Sigmoid colon (tissue), 4 donors: Measurements from ENCODE around the gene SRP68.

Experiments used
- POLR2A ChIP-seq, 2 donors: fragments of 450-650 bp; IDR thresholded peaks; one replicate each; pipeline ENCODE4 v1.6.1; 2016; ENCODE audit warnings: antibody characterized with exemption in 2 of 2, mild to moderate bottlenecking in 2 of 2, moderate library complexity in 2 of 2
- POLR2AphosphoS5 ChIP-seq, 4 donors: sonication (generic); formaldehyde crosslinking; IDR thresholded peaks; one replicate each; pipeline ENCODE4 v1.6.1; 2017; ENCODE audit warnings: antibody characterized with exemption in 4 of 4
- TF ChIP-seq, protein P1 (sequence below), 4 experiments: fragments of 450-650 bp in 3 of 4; fragments of 200-600 bp in 1 of 4; IDR thresholded peaks; one replicate each; pipeline ENCODE4 v1.5.1; 2016 to 2019; ENCODE audit warnings: antibody characterized with exemption in 4 of 4, mild to moderate bottlenecking in 3 of 4, moderate library complexity in 2 of 4

GRCh38 chr17:76104896-76105231 lies 32.5 kb upstream of the SRP68 start:
- no peak for TF ChIP-seq POLR2AphosphoS5 (IDR thresholded peaks at IDR 0.05)
- TF ChIP-seq, protein P1, sequence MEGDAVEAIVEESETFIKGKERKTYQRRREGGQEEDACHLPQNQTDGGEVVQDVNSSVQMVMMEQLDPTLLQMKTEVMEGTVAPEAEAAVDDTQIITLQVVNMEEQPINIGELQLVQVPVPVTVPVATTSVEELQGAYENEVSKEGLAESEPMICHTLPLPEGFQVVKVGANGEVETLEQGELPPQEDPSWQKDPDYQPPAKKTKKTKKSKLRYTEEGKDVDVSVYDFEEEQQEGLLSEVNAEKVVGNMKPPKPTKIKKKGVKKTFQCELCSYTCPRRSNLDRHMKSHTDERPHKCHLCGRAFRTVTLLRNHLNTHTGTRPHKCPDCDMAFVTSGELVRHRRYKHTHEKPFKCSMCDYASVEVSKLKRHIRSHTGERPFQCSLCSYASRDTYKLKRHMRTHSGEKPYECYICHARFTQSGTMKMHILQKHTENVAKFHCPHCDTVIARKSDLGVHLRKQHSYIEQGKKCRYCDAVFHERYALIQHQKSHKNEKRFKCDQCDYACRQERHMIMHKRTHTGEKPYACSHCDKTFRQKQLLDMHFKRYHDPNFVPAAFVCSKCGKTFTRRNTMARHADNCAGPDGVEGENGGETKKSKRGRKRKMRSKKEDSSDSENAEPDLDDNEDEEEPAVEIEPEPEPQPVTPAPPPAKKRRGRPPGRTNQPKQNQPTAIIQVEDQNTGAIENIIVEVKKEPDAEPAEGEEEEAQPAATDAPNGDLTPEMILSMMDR (IDR thresholded peaks at IDR 0.05): no peak
- TF ChIP-seq POLR2A (IDR thresholded peaks at IDR 0.05): no peak
